GM21619 (cell line): Measurements from ENCODE around the gene PARM1.

Experiments
- ATAC-seq: cut with Tn5 transposase; IDR thresholded peaks from one replicate; pipeline ENCODE4 v1.9.1; 2021; ENCODE audit not compliant: unreplicated experiment

Gene PARM1

GRCh38 chr4:75065909-75066308 lies 133.0 kb downstream of the PARM1 start:
- ATAC-seq = no peak

DNA sequence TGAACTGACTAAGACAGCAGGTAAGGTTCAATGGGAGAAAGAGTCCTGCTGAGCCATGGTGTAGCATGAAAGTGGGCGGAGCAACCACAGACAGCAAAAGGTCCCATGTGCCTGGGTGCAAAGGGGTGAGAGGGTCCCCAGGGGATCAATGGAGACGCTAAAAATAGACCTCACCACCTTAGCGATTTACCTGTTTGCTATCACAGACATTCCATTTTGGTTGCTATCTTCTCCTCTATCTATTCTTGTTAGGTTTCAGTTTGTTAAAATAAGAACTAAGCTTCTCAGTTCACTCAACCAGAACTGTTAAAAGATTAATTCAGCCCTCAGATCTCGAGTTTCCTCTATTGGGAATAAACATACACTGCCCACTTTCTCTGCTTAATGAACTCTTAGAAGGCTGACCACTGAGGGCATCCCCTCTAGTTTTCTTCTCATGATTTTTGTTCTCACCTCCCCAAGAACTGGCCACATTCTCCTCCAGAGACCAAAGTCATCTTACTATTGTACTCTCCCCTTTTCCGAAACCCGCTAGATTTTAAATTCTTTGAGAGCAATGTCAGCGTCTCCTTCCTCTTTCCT lies 136.7 kb downstream of the PARM1 start:
- peak; percentile 79 for ATAC-seq

DNA sequence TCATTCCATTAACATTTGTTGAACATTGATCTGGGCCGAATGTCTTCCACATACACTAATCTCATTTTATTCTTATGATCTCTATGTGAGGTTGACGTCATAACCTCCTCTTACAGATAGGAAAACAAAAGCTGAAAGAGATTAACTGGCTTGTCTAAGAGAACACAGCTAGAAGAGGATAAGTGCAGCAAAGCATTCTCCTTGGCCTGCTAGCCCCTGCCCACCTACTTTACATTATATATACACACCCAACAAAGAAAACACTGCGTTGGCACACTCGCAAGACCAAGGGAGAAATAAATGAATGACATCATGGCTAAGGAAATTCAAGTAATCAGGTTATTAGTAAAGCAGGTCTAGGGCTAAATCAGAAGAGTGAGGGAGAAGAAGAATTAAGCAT lies 138.4 kb downstream of the PARM1 start:
- ATAC-seq = no peak

DNA sequence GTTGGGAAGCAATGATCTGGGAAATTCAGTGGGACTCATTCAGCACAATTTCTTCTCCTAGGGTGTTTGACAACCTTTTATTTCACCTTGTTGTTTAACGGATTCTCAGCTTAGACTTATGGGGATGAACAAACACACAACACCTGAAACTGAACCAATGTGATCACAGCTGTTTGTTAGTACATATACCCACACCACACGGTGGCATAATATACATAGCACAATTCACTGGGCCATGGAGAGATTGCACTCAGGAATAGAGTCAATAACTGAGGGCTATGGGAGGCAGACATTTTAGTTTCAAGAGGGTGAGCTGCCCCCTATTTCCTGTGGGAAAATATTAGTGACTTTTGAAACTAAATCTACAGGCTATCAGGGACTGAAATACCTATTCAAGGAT lies 148.0 kb downstream of the PARM1 start:
- no peak for ATAC-seq

- ATAC-seq = no peak
These were observed 148.6 kb downstream of the PARM1 start for GRCh38 chr4:75081561-75081960.

DNA sequence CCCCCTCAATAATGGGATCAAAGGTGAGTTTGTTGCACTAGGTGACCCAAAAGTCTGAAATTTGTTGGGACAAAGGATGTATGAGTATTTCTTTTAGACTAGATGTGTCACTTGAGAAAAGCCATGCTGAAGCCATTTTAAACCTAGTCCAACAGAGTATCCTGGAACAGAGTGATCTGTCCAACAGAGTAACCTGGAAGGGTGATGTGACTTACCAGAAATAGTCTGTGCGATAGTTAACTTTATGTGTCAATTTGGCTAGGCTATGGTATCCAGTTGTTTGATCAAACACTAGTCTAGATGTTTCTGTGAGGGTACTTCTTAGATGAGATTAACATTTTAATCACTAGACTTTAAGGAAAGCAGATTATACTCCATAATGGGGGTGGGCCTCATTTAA lies 154.5 kb downstream of the PARM1 start:
- no peak for ATAC-seq

DNA sequence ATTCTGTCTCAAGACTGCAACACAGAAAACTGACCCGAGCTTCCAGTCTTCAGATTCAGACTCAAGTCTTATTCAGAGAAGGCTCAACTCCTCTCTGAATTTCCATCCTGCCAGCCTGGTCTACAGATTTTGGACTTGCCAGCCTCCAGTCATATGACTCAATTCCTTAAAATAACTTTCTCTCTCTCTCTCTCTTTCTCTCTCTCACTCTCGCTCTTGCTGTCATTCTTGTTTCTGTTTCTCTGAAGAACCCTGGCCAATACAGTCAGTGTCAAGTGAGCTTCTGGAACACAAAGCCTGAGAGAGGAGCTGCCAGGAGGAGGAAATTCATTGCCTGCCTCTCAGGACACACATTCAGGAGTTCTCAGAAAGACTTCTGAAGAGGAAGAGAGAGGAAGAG lies 154.9 kb downstream of the PARM1 start:
- peak; percentile 79 for ATAC-seq

GRCh38 chr4:75089206-75089605 lies 156.3 kb downstream of the PARM1 start:
- ATAC-seq = no peak

GRCh38 chr4:75099321-75099720 lies 166.4 kb downstream of the PARM1 start:
- peak; percentile 97 for ATAC-seq
